GM19025 (cell line): ENCODE results near the gene INO80E.
"Not testable (repeated sequence)": the region's sequence is repeated elsewhere in the genome, so short reads cannot be mapped to it uniquely, and the experiment has no call there.

ENCODE experiments used
- ATAC-seq: cut with Tn5 transposase; IDR thresholded peaks from one replicate; pipeline ENCODE4 v1.9.1; 2021; ENCODE audit warnings: mild to moderate bottlenecking, low read depth, moderate library complexity; ENCODE audit not compliant: unreplicated experiment

Gene INO80E

GRCh38 chr16:30030011-30030685, 34.1 kb downstream of the INO80E start:
- ATAC-seq, result no peak

- ATAC-seq, result no peak
Measured at GRCh38 chr16:30030841-30031413, 34.9 kb downstream of the INO80E start, which contains the start of gene TLCD3B. TSS of gene TLCD3B (minus strand) at chr16:30031271. CDS start at chr16:30030527, 744 bp downstream.

GRCh38 chr16:30031477-30031918, 35.5 kb downstream of the INO80E start:
- no peak for ATAC-seq

DNA sequence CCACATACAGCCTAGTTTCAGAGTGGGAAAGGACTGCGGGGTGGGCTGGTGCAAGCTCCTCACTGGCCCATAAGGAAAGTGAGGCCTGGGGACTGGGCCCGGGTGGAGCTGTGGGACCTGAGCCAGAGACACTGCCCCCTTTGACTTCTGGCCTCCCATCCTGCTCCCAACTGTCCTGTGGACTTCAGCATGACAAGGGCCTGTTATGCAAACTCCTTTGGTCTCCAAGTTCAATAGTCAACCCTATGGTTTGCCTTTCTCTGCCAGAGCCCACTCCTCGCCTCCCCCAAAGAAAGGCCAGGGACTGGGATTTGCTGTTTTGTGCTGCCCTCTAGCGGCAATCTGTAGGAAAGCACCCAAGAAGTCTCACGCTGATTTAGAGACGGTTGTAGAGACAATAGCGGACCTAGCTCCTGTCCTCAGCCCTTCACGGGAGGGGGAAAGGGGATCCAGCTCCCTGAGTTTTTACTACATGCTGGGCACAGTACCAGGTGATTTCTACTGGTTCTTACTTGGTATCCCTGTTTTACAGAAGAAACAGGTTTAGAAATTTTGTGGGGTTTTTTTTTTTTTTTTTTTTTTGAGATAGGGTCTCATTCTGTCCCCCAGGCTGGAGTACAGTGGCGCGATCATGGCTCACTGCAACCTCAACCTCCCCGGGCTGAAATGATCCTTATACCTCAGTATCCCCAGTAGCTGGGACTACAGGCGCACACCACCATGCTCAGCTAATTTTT, 36.2 kb downstream of the INO80E start:
- ATAC-seq, result no peak

DNA sequence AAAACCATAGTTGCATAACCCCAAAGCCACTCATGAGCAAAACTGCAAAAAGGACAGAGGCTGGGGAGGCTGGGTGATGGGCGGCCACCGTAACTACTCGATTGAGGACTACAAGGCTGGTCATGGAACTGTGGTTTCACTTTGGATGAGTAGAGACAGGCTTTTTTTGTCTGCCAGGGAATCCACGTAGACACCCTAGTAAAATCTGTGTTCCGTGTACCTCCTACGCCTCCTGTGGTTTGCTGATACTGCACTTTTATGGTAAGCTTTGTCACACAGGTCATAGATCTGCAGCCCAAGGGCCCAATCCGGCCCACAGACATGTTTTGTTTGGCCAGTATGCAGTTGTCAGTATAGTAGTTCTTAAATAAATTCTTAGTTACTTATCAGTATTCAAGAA, 37.2 kb downstream of the INO80E start:
- no peak for ATAC-seq

- ATAC-seq, result no peak
Measured at GRCh38 chr16:30040221-30040620, 44.2 kb downstream of the INO80E start.

- ATAC-seq, result not testable (repeated sequence)
Measured at GRCh38 chr16:30040690-30041089, 44.6 kb downstream of the INO80E start.

DNA sequence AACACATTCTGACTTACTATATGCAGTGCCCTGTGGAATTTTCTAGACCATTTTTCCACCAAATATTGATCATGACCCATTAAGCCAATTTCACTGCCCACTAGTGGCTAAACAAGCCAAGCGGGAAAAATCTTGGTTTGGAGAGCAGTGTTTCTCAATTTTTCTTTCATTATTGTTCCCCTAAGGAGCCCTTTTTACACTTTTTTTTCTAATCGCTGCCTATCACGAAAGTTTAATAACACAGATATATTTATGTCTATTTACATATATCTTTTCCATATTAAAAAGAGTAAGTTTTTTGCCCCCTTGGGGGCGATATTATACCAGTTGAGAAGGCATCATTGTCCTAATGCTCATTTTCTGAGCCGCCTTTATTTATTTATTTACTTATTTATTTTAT, 45.8 kb downstream of the INO80E start:
- no peak for ATAC-seq

DNA sequence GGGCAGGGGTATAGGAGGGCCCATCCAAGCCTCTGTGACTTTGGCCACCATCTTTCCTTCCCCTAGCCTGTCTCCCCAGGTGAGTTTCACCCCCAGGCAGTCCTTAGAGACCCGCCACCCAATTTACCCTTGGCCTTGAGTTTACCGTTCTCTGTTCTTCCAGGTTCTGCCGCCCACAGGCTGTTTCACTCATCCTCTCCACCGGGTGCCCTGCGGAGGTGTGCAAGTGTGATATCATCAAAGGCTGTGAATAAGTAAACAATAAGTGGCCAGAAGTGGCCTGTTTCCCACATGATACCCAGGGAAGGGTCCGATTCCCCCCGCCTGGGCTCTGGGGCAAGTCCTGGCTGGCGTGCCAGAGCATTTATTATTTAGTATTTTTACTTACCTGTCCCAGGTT, 50.1 kb downstream of the INO80E start:
- no peak for ATAC-seq

- ATAC-seq, result no peak
Measured at GRCh38 chr16:30046588-30046987, 50.5 kb downstream of the INO80E start.

GRCh38 chr16:30049871-30050270, 53.8 kb downstream of the INO80E start:
- no peak for ATAC-seq

DNA sequence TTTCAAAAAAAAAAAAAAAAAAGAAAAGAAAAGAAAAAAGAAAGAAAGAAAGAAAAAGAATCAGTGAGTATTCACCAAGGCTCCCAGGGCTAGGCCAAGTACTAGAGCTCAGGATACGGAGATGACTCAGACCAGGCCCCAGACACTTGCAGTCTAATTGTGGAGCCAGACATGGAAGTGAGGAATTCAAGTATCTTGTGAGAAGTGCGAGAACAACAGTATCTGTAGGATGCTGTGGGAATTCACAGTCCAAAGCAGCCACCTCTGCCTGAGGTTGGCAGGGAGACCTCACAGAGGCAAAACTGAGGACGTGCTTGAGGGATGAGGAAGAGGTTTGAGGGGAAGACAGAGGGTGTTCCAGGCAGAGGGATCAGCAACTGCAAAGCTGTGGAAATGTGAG, 55.5 kb downstream of the INO80E start:
- ATAC-seq, result no peak

- peak; percentile 76 for ATAC-seq
Measured at GRCh38 chr16:30052671-30053372, 56.8 kb downstream of the INO80E start.

DNA sequence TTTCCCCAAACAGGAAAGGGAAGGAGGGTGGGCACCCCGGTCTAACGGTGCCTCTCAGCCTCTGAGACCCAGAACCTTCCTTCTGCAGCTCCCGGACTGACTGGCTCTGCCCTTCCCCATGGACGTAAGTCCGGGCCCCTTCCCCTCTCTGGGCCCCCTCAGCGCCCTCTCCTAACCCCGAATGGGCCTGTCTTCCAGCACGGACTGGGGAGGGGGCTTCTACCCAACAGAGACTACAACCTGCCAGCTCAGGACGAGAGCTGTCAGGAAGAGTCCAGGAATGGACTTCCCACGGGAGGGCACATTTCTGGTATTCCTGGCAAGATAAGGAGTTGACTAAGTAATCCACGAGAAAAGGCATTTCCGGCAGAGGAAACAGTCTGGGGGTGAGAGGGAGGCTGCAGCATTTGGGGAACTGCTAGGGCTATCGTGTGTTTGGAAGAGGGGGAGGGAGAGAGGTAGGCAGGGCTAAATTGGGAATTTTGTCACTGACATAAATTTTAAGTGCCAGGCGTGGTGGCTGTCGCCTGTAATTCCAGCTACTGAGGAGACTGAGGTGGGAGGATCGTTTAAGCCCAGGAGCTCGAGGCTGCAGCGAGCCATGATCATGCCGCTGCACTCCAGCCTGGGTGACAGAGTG, 57.5 kb downstream of the INO80E start:
- ATAC-seq, result no peak

GRCh38 chr16:30054451-30054850, 58.4 kb downstream of the INO80E start:
- ATAC-seq, result no peak

- ATAC-seq, result no peak
Measured at GRCh38 chr16:30054959-30055553, 59.0 kb downstream of the INO80E start.
